KMS-11 (cell line): ENCODE data around the gene TUBA1C.

Experiments
- H2AFZ ChIP-seq: fragments of 200-600 bp; sonication (generic); 2 replicates; pipeline ENCODE4 v1.6.1; 2016; ENCODE audit warnings: antibody characterized with exemption, mixed run types, low read depth
- H3K27ac ChIP-seq: fragments of 200-600 bp; sonication (generic); 2 replicates; pipeline ENCODE4 v1.6.1; 2016; ENCODE audit warnings: mild to moderate bottlenecking, mixed run types
- H3K27me3 ChIP-seq: fragments of 200-600 bp; sonication (generic); 2 replicates; pipeline ENCODE4 v1.6.1; 2017; ENCODE audit warnings: mild to moderate bottlenecking, low read depth, mixed run types, moderate library complexity; ENCODE audit not compliant: insufficient read depth
- H3K36me3 ChIP-seq: fragments of 200-600 bp; sonication (generic); 2 replicates; pipeline ENCODE4 v1.6.1; 2017; ENCODE audit warnings: mild to moderate bottlenecking, mixed run types; ENCODE audit not compliant: insufficient read depth
- H3K4me1 ChIP-seq: fragments of 200-600 bp; sonication (generic); 2 replicates; pipeline ENCODE4 v1.6.1; 2016; ENCODE audit warnings: mild to moderate bottlenecking, low read depth, mixed run types; ENCODE audit not compliant: poor library complexity, severe bottlenecking
- H3K4me2 ChIP-seq: fragments of 200-600 bp; sonication (generic); 2 replicates; pipeline ENCODE4 v1.7.0; 2016; ENCODE audit warnings: mild to moderate bottlenecking, mixed run types
- H3K4me3 ChIP-seq: fragments of 200-600 bp; sonication (generic); IDR thresholded peaks from 2 replicates; pipeline ENCODE4 v1.6.1; 2017; ENCODE audit warnings: low read depth, low read length, mixed read lengths; ENCODE audit not compliant: insufficient read depth
- H3K79me2 ChIP-seq: fragments of 200-600 bp; sonication (generic); 2 replicates; pipeline ENCODE4 v1.6.1; 2016; ENCODE audit warnings: low read depth, mixed run types; ENCODE audit not compliant: insufficient read depth
- H3K9ac ChIP-seq: fragments of 200-600 bp; sonication (generic); 2 replicates; pipeline ENCODE4 v1.6.1; 2016; ENCODE audit warnings: mild to moderate bottlenecking, mixed run types
- H4K20me1 ChIP-seq: fragments of 200-600 bp; sonication (generic); 2 replicates; pipeline ENCODE4 v1.6.1; 2016; ENCODE audit warnings: mild to moderate bottlenecking, mixed run types; ENCODE audit not compliant: insufficient read depth
- TF ChIP-seq, protein P1 (sequence below): fragments of 200-600 bp; sonication (generic); conservative IDR thresholded peaks from 2 replicates; pipeline ENCODE4 v1.6.1; 2017; ENCODE audit warnings: low read depth, mild to moderate bottlenecking, antibody characterized with exemption, low read length, moderate library complexity, mixed read lengths

The TUBA1C gene

DNA sequence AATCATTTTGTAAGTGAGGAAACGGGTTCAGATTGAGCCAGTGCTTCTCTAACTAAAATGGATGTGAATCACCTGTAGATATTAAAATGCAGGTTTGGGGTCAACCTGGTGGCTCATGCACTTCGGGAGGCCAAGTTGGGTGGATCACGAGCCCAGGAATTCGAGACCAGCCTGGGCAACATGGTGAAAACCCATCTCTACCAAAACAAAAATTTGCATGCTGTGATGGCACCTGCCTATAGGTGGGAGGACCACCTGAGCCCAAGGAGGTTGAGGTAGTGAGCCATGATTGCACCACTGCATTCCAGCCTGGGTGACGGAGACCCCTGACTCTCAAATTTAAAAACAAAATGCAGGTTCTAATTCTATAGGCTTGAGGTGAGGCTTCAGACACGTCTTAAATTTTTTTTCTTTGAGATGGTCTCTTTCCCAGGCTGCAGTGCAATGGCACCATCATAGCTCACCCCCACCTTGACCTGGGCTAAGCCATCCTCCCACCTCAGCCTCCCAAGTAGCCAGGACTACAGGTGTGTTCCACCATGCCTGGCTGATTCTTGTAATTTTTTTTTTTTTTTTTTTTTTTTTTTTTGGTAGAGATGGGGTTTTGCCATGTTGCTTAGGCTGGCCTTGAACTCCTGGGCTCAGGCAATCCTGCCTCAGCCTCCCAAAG lies 9.0 kb downstream of the TUBA1C start:
- Histone ChIP-seq H3K4me2 (no peak overlapping the region), H3K27me3 (no peaks in the 10 kb centered on the region), H3K27ac (no peak overlapping the region), H3K4me1 (peaks cover 7% of the 10 kb centered on the region), H3K79me2 (0 out of 2 replicates have a peak, but pooled peaks cover 8% of the 10 kb centered on the region), H4K20me1 (peaks cover 1% of the 10 kb centered on the region; the same call in 1 of the 2 replicates), H3K9ac (no peak overlapping the region), H3K4me3 (no peak overlapping the region), H2AFZ (no peak overlapping the region), H3K36me3 (peaks cover 16% of the 10 kb centered on the region; the same call in 1 of the 2 replicates)
- TF ChIP-seq, protein P1, sequence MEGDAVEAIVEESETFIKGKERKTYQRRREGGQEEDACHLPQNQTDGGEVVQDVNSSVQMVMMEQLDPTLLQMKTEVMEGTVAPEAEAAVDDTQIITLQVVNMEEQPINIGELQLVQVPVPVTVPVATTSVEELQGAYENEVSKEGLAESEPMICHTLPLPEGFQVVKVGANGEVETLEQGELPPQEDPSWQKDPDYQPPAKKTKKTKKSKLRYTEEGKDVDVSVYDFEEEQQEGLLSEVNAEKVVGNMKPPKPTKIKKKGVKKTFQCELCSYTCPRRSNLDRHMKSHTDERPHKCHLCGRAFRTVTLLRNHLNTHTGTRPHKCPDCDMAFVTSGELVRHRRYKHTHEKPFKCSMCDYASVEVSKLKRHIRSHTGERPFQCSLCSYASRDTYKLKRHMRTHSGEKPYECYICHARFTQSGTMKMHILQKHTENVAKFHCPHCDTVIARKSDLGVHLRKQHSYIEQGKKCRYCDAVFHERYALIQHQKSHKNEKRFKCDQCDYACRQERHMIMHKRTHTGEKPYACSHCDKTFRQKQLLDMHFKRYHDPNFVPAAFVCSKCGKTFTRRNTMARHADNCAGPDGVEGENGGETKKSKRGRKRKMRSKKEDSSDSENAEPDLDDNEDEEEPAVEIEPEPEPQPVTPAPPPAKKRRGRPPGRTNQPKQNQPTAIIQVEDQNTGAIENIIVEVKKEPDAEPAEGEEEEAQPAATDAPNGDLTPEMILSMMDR: no peak

DNA sequence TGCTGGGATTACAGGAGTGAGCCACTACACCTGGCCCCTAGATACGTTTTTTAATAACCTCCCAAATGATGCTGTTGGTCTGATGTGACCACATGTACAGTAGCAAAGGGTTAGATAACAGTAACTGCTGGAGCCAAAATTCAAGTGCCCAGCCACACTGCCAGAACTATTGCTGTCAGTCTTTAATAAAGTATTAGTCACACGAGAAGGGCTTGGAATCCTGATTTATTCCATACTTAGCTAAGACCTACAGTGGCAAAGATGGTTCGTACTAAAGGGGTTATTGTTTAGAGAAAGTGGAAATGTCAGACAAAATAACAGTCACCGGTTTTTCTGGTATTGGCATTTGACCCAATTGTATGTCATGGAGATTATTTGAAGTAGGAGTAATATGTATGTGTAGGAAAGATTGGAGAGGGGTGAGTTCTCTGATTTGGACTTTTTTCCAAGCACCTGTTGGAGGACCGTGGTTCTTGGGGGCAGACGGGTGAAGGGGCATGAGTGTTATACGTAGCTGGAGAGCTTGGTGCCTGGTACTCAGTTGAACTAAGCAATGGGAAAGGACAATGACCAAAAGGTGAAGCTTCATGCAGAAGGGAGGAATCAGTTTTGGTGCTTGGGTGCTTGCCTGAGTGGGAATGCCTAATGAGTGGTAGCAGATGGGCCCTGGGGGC lies 9.7 kb downstream of the TUBA1C start:
- Histone ChIP-seq H2AFZ (no peak overlapping the region), H3K4me1 (peaks cover 7% of the 10 kb centered on the region), H3K4me2 (no peak overlapping the region), H4K20me1 (no peaks in the 10 kb centered on the region; the same call in 1 of the 2 replicates), H3K9ac (no peak overlapping the region), H3K36me3 (peaks cover 16% of the 10 kb centered on the region; the same call in 1 of the 2 replicates), H3K27me3 (no peaks in the 10 kb centered on the region), H3K27ac (no peak overlapping the region), H3K4me3 (no peak overlapping the region), H3K79me2 (0 out of 2 replicates have a peak, but pooled peaks cover 5% of the 10 kb centered on the region)
- TF ChIP-seq, protein P1: no peak

DNA sequence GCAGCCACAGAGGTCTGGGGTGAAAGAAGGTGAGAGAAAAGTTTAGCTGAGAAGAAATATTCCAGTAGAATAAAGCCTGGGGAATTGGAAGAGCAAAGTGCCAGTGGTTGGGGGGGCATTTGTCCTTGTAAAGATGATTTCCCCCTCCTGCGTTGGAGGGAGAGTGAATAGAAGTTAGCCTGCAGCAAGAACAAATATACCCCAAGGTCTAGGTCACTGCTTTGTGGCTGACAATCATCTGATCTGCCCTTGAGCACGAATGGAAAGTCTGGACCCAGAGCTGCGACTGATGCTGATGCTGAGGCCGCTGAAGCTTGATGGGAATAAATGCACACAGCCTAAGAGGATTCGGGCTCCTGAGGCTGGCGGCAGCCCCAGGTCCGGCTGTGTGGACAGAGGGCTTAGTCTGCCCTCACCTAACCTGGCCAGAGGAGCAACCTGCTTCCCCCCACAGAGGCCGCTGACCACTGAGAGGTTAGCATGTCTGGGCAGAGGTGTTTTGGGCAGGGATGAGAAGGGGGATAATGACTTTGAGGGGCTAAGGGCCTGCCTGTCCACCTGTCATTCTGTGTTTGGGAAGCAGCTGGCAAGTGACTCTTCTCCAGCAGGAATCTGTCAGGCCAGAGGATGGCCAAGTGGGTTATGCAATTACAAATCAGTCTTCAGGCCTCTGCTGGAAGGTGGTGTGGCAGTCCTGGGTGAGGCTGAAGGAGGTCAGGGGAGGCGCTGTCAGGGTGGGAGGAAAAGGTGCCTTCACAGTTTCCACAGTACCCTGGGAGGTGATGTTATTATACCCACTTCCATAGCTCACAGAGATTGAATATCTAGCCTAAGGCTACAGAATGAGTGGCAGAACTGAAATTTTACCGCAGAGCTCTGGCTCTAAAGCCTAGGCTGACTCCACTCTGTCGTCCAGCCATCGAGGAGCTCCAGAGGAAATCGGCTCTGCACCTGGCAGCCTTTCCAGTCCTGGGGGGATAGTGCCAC lies 11.7 kb downstream of the TUBA1C start:
- Histone ChIP-seq H3K4me1 (no peaks in the 10 kb centered on the region), H3K27ac (no peak overlapping the region), H3K9ac (no peak overlapping the region), H3K27me3 (no peaks in the 10 kb centered on the region; the same call in 1 of the 2 replicates), H4K20me1 (no peaks in the 10 kb centered on the region), H3K4me2 (no peak overlapping the region), H3K79me2 (no peaks in the 10 kb centered on the region), H3K36me3 (peaks cover 5% of the 10 kb centered on the region; the same call in 1 of the 2 replicates), H3K4me3 (no peak overlapping the region), H2AFZ (no peak overlapping the region)
- TF ChIP-seq, protein P1: no peak

DNA sequence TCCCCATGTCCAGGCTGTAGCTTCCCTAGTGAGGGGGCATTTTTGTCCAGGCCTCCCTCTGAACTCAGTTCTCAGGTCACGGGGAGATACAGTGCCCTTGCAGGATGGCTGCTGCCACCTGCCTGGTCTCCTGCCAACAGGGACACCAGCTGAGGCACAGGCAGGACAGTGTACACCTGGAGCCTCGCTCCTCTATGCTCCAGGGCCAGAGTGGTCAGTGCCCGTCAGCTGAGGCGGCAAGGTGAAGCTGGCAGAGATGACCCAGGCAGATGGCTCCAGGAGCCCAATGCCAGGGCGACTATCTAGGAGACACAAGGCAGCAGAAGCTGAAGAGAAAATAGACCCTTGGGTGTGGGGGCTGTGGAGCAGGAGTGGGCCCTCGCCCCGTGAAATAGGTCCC lies 12.6 kb downstream of the TUBA1C start:
- no peaks in the 10 kb centered on the region; the same call in 1 of the 2 replicates for H3K27me3 ChIP-seq
- no peaks in the 10 kb centered on the region for H4K20me1 ChIP-seq
- no peak overlapping the region for H2AFZ ChIP-seq
- no peak overlapping the region for H3K27ac ChIP-seq
- no peak overlapping the region for H3K9ac ChIP-seq
- H3K4me2 ChIP-seq: no peak overlapping the region
- no peak overlapping the region for H3K4me3 ChIP-seq
- TF ChIP-seq, protein P1: no peak
- no peaks in the 10 kb centered on the region for H3K4me1 ChIP-seq
- no peaks in the 10 kb centered on the region for H3K79me2 ChIP-seq
- H3K36me3 ChIP-seq: no peaks in the 10 kb centered on the region
